Neural cell (in vitro differentiated cells): Measurements from ENCODE around the gene ASIP.

Source experiments
- EP300 ChIP-seq: fragments of 450-650 bp; conservative IDR thresholded peaks from 2 replicates; pipeline ENCODE4 v1.6.1; 2014; ENCODE audit warnings: antibody characterized with exemption, mild to moderate bottlenecking, moderate library complexity; ENCODE audit not compliant: poor library complexity, severe bottlenecking
- EZH2 ChIP-seq: fragments of 200-600, 300-800 bp; shearing (Covaris generic), sonication (generic); IDR thresholded peaks from 2 replicates; pipeline ENCODE4 v1.6.1; 2014; ENCODE audit warnings: antibody characterized with exemption, low read length, borderline replicate concordance, mild to moderate bottlenecking; ENCODE audit not compliant: insufficient read depth, poor library complexity, severe bottlenecking
- POLR2AphosphoS5 ChIP-seq: IDR thresholded peaks from 2 replicates; pipeline ENCODE4 v1.6.1; 2012
- TAF1 ChIP-seq: IDR thresholded peaks from 2 replicates; pipeline ENCODE4 v1.6.1; 2012; ENCODE audit warnings: low read depth
- TF ChIP-seq, protein P1 (sequence below): fragments of 450-650 bp; IDR thresholded peaks from 2 replicates; pipeline ENCODE4 v1.5.1; 2014; ENCODE audit warnings: antibody characterized with exemption, mild to moderate bottlenecking, moderate library complexity; ENCODE audit not compliant: poor library complexity, severe bottlenecking

DNA sequence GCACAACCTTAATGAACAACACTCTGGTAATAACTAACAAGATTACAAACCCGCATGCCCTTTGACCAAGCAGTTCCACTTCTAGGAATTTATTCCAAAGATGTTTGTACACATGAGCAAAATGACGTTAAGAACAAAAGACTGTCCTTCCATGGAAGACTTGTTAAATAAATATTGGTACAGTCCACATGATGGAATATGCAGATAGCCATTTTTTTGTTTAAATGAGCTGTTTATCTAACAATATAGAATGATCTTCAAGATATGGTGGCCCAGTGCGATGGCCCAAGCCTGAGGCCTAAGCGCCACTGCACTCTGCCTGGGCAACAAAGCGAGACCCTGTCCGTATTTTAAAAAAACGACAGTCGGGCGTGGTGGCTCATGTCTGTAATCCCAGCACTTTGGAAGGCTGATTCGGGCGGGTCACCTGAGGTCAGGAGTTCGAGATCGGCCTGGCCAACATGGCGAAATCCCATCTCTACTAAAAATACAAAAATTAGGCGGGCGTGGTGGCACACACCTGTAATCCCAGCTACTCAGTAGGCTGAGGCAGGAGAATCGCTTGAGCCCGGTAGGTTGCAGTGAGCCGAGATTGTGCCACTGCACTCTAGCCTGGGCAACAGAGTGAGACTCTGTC is 69.4 kb downstream of the ASIP start:
- TF ChIP-seq, protein P1, sequence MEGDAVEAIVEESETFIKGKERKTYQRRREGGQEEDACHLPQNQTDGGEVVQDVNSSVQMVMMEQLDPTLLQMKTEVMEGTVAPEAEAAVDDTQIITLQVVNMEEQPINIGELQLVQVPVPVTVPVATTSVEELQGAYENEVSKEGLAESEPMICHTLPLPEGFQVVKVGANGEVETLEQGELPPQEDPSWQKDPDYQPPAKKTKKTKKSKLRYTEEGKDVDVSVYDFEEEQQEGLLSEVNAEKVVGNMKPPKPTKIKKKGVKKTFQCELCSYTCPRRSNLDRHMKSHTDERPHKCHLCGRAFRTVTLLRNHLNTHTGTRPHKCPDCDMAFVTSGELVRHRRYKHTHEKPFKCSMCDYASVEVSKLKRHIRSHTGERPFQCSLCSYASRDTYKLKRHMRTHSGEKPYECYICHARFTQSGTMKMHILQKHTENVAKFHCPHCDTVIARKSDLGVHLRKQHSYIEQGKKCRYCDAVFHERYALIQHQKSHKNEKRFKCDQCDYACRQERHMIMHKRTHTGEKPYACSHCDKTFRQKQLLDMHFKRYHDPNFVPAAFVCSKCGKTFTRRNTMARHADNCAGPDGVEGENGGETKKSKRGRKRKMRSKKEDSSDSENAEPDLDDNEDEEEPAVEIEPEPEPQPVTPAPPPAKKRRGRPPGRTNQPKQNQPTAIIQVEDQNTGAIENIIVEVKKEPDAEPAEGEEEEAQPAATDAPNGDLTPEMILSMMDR: no peak
- no peak for TF ChIP-seq POLR2AphosphoS5
- no peak for TF ChIP-seq EZH2
- TF ChIP-seq EP300: no peak
- no peak for TF ChIP-seq TAF1
